Stimulated activated CD8-positive, alpha-beta memory T cell treated with anti-CD3 and anti-CD28 coated beads, Interleukin-12 subunit alpha, Interleukin-12 subunit beta, amount 100 ng/mL, for 1 hour (primary cell): ENCODE measurements around the gene HRC.
"Not testable (repeated sequence)": the region's sequence is repeated elsewhere in the genome, so short reads cannot be mapped to it uniquely, and the experiment has no call there.

Experiments used
- DNase-seq: peaks from one replicate; pipeline ENCODE4 v3.0.0-alpha.2; 2020; ENCODE audit warnings: low read depth

Gene HRC

GRCh38 chr19:49155005-49155819 is at the start of gene HRC:
Gene HRC, minus strand, starts transcription at chr19:49155396. Its CDS starts 159 bp downstream, at chr19:49155237.
- no peak for DNase-seq

- DNase-seq = no peak
Observed at GRCh38 chr19:49201042-49201441, 45.8 kb upstream of the HRC start.

- DNase-seq = no peak
Observed at GRCh38 chr19:49200238-49200862, 45.2 kb upstream of the HRC start.

- no peak for DNase-seq
Observed at GRCh38 chr19:49196527-49197240, 41.5 kb upstream of the HRC start.

DNA sequence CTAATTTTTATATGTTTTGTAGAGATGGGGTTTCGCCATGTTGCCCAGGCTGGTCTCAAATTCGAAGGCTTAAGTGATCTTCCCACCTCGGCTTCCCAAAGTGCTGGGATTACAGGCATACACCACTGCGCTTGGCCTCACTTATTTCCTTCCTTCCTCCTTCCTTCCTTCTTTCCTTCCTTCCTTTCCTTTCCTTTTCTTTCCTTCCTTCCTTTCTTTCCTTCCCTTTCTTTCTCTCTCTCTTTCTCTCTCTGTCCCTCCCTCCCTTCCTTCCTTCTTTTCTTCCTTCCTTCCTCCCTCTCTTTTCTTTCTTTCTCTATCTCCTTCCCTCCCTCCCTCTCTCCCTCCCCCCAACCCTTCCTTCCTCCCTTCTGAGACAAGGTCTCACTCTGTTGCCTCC is 39.2 kb upstream of the HRC start:
- no peak for DNase-seq

- DNase-seq = no peak
Observed at GRCh38 chr19:49193822-49194394, 38.7 kb upstream of the HRC start.

DNA sequence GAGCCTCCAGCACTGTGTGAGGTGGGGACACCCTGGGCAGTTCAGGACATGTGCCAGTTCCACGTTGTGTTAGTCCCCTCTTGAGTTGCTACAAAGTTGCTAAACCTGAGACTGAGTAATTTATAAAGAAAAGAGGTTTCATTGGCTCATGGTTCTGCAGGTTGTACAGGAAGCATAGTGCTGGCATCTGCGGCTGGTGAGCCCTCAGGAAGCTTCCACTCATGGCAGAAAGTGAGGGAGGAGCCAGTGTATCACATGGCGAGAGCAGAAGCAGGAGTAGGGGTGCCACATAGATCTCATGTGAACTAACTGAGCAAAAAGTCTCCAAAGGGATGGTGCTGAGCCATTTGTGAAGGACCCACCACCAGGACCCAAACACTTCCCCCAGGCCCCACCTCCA is 35.6 kb upstream of the HRC start:
- no peak for DNase-seq

GRCh38 chr19:49189259-49189658 is 34.1 kb upstream of the HRC start:
- no peak for DNase-seq

- DNase-seq = no peak
Observed at GRCh38 chr19:49188626-49189200, 33.5 kb upstream of the HRC start.

- DNase-seq = no peak
Observed at GRCh38 chr19:49186108-49186507, 30.9 kb upstream of the HRC start.

- DNase-seq = no peak
Observed at GRCh38 chr19:49182848-49183375, 27.7 kb upstream of the HRC start.

DNA sequence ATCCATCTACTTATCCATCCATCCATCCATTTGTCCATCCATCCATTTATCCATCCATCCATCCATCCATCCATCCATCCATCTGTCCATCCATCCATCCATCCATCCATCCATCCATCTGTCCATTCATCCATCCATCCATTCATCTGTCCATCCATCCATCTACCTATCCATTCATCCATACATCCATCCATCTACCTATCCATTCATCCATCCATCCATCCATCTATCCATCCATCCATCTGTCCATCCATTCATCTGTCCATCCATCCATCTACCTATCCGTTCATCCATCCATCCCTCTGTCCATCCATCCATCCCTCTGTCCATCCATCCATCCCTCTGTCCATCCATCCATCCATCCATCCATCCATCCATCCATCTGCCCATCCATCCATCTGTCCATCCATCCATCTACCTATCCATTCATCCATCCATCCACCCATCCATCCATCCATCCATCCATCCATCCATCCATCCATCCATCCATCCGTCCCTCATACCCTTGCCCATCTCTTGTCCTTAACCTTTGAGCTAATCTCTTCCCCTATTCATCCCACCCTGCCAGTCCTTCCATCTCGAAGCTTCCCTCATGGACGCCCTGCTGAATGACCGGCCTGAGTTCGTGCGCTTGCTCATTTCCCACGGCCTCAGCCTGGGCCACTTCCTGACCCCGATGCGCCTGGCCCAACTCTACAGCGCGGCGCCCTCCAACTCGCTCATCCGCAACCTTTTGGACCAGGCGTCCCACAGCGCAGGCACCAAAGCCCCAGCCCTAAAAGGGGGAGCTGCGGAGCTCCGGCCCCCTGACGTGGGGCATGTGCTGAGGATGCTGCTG is 27.0 kb upstream of the HRC start:
- DNase-seq = not testable (repeated sequence)

DNA sequence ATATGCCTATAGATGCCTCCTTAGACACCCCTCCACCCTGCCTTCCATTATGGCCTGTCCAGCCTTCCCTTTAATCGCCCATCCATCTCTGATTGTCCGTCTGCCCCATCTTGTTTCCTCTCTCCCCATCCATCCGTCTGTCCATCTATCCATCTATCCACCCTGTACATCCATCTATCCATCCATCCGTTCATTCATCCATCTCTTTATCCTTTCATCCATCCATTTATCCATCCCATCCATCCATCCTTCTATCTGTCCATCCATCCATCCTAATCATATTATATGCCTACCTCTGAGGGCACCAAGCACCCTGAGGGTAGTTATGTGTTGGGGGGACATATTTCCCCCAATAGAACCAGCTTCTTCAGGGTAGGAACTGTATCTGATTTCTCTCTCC is 25.5 kb upstream of the HRC start:
- DNase-seq = no peak

GRCh38 chr19:49173198-49173597 is 18.0 kb upstream of the HRC start:
- DNase-seq = no peak

DNA sequence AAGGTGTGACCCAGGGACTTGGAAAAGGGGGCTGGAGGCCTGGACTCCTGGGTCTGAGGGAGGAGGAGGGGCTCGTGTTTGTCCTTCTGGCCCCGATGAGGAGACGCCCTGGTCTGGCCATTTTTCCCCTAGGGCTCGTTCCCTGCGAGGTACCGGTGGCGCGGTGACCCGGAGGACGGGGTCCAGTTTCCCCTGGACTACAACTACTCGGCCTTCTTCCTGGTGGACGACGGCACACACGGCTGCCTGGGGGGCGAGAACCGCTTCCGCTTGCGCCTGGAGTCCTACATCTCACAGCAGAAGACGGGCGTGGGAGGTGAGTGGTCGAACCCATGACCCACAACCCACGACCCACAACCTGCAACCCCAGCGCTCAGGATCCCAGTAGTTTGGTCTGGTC is 13.2 kb upstream of the HRC start:
- DNase-seq = no peak

DNA sequence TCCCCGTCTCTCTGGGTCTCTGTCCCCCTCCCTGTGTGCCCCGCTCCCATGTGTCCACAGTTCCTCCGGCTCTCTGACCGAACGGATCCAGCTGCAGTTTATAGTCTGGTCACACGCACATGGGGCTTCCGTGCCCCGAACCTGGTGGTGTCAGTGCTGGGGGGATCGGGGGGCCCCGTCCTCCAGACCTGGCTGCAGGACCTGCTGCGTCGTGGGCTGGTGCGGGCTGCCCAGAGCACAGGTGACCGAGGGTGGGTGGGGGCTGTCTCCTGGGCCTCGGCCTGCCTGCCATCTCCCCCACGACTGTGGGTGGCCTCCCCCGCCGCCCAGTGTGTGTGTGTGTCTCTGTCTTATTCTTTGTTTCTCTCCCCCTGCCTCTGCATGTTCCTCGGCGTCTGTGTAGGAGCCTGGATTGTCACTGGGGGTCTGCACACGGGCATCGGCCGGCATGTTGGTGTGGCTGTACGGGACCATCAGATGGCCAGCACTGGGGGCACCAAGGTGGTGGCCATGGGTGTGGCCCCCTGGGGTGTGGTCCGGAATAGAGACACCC is 12.7 kb upstream of the HRC start:
- DNase-seq = no peak

DNA sequence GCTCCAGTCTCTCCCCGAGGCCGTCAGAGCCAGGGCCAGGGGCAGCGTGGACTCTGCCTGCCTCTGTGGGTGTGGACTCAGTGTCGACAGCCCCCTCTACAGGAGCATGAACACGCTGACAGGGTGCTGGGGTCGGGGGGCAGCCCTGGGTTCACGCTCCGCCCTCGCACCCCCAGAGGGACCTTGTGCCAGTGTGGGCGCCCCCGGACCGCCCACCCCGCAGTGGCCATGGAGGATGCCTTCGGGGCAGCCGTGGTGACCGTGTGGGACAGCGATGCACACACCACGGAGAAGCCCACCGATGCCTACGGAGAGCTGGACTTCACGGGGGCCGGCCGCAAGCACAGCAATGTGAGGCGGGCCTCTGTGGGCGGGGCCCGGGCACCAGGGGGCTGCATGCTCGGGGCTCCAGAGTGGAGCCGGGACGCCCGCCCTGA is 10.7 kb upstream of the HRC start:
- DNase-seq = no peak

GRCh38 chr19:49165111-49165750 is 10.0 kb upstream of the HRC start:
- DNase-seq = no peak

DNA sequence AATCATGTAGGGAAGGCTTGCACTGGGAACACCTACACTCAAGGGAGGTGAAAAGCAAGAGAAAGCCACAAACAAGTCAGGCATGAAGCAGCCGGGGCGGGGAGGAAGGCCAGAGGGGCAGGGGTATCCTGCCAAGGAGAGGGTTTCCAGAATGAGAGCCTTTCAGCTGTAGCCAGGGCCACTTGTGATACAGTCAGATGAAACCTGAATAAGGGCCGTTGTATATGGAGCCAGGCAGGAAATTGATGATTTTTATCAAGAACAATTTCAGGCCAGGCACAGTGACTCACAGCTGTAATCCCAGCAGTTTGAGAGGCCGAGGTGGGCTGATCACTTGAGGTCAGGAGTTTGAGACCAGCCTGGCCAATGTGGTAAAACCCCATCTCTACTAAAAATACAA is 6.8 kb upstream of the HRC start:
- no peak for DNase-seq

- DNase-seq = no peak
Observed at GRCh38 chr19:49160450-49161189, 5.4 kb upstream of the HRC start.
